Measurements from ENCODE around the gene ZZZ3.
"Not testable (repeated sequence)": the region's sequence is repeated elsewhere in the genome, so short reads cannot be mapped to it uniquely, and the experiment has no call there.

ZZZ3 gene

DNA sequence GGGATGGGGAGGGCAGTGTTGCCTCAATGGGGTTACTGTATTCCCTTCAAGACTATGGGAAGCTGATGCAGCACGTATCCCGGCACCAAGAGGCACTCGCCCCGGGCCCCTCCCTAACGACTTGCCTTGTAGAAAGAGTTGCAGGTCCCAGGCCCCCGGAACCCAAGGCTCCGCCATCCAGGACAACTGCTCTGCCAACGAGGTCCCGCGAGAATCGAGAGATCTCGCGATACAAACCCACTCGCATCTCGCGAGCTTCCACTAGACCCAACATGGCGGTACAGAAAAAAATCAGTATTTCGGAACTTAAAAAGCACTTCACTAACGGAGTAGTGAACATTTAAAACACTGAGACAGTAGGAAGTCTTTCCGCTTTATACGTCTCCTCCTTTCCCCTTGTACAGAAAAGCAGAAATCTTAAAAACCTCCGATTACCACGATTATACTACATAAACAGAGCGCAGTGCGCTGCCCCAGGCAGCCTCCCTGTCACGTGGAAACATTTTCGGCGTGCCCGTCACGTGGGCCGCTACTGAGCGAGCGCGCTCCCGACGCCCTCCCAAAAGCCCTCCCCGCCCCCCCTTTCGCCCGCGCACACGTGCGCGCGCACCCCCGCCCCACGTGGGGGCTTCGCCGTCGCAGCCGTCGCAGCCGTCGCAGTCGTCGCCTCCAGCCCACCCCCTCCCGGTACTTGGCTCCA is at the start of gene ZZZ3:
Gene ZZZ3 (minus strand): TSS at position 199 of the 700 bp plus-strand sequence. CDS start 49,304 bp downstream, outside the sequence.
- DNase-seq (ENCODE audit: low read depth): peak; percentile 72

GRCh38 chr1:77732090-77732489 is 49.6 kb upstream of the ZZZ3 start:
- no peak for DNase-seq (ENCODE audit: low read depth)

- DNase-seq (ENCODE audit: low read depth): no peak
These were observed 43.2 kb upstream of the ZZZ3 start for GRCh38 chr1:77725706-77726105.

- no peak for DNase-seq (ENCODE audit: low read depth)
These were observed 35.7 kb upstream of the ZZZ3 start for GRCh38 chr1:77718181-77718580.

DNA sequence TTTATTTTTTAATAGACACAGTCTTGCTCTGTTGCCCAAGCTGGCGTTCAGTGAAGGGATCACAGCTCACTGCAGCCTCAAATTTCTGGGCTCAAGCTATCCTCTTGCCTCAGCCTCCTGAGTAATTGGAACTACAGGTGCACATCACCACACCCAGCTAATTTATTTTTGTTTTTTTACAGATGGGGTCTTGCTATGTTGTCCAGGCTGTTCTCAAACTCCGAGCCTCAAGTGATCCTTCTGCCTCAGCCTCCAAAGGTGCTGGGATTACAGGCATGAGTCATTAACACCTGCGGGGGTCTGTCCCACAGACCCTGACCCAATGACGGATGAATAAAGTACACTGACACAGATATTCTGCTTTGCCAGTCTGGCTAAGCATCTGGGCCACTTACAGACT is 33.6 kb upstream of the ZZZ3 start:
- no peak for DNase-seq (ENCODE audit: low read depth)

GRCh38 chr1:77709727-77710126 is 27.3 kb upstream of the ZZZ3 start:
- DNase-seq (ENCODE audit: low read depth): no peak

- no peak for DNase-seq (ENCODE audit: low read depth)
These were observed 23.9 kb upstream of the ZZZ3 start for GRCh38 chr1:77706321-77706720.

- no peak for DNase-seq (ENCODE audit: low read depth)
These were observed 22.3 kb upstream of the ZZZ3 start for GRCh38 chr1:77704736-77705135.

GRCh38 chr1:77699673-77700072 is 17.2 kb upstream of the ZZZ3 start:
- not testable (repeated sequence) for DNase-seq (ENCODE audit: low read depth)

DNA sequence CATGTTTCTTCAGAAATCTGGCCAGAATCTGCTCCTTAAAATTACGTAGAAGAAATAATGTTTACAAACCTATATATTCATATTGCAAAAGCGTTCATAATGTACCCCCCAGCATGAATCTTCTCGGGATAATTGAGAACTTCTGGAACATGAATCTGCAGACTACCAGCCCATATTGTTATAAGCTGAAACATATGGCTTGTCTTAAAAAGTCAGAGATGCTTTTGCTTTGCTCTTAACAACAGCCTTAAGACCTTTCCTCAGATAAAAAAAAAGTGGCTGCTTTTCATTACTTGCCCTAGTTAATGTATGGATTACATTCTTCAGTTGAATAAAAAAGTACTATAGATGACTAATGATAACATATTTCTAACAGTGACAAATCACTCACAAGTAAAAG is 15.0 kb upstream of the ZZZ3 start:
- DNase-seq (ENCODE audit: low read depth): no peak

- no peak for DNase-seq (ENCODE audit: low read depth)
These were observed 6.5 kb upstream of the ZZZ3 start for GRCh38 chr1:77688939-77689338.

DNA sequence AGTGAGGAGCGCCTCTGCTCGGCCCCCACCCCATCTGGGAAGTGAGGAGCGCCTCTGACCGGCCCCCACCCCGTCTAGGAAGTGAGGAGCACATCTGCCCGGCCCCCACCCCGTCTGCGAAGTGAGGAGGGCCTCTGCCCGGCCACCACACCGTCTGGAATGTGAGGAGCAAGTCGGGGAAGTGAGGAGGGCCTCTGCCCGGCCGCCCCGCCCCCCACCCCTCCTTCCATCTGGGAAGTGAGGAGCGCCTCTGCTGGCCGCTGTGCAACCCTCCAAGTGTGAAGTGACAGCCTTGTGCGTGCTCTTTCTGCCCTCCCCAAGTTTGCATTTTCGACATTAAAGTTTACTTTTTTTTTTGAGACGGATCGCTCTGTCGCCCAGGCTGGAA is 5.1 kb upstream of the ZZZ3 start:
- no peak for DNase-seq (ENCODE audit: low read depth)

GRCh38 chr1:77686796-77687518 is 4.5 kb upstream of the ZZZ3 start:
- DNase-seq (ENCODE audit: low read depth): no peak

DNA sequence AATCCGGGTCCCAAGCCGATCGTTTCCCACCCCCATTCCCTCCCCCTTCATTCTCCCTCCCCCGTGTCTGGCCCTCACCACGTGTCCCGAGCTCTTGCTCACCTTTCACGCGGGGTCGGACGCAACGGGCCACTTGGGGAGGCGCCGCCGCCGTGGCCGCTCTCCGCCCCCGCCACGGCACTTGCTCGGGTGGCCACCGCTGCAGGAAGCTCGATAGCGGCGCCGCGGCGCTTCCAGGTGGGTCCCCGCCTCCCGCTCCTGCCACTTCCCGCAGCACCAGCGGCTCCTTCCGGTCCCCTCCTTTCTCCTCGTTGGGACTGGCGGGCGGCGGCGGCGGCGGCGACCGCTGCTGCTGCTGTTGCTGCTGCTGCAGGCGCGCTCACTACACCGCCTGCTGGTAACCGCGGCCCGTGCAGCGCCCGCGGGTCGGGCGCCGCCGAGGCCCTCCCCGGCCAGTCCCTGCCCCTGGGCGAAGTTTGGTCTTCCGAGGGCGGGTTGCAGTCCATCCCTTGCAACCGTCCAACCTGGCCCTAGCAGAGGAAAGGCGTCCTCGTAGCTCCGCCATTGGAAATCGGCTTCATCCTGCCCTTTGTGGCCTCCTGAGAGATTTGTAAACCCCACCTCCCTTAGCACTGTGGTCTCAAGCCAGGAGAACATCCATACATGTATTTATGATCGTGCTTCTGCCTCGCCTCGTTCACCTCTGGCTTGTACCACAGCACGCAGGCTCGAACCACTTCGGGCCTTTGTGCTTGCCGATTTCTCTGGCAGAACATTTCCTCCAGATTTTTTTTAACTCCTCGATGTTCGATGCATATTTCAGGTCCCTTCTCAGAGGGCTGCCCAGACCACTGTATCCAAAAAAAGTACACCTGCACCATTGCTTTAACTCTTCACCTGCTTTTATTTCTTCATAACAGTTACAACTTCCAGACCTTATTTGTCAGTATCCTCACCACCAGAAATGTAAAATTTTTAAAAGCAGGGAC is 996 bp upstream of the ZZZ3 start:
- peak; percentile 36 for DNase-seq (ENCODE audit: low read depth)

- DNase-seq (ENCODE audit: low read depth): no peak
These were observed 2.3 kb downstream of the ZZZ3 start for GRCh38 chr1:77680173-77680572.

DNA sequence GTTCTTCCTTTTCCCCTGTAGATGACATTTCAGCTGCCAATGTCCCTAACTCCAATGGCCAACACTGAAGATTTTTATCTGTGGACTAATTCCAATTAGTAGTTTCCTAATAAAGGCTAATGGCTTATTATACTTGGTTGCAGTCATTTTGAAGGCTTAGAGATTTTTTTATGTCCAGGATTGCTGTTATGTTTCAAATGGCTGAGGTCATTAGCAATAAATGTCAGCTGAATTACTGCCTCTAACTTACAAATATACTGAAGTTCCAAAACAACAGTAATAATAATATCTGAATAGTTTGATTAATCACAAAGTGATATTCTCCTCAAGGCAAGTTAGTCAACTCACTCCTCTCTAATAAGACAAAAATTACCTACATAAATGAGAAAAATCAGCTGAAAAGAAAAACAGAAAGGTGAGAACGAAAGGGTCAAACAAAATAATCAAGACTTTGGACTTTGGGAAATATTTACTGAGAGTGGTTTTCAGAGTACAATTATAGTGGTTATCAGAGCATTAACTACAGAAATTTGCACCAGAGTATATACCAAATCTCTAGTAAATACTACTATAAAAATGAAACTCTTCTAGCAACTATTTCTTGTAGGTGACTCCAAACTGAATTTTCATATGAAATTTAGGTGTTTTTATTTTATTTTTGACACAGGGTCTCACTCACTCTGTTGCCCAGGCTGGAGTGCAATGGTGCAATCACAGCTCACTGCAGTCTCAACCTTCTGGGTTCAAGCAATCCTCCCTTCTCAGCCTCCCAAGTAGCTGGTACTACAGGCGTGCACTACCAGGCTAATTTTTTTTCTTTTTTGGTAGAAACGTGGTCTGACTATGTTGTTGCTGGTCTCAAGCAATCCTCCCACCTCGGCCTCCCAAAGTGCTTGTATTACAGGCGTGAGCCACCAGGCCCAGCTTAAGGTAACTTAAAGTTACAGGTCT is 3.5 kb downstream of the ZZZ3 start:
- no peak for DNase-seq (ENCODE audit: low read depth)

DNA sequence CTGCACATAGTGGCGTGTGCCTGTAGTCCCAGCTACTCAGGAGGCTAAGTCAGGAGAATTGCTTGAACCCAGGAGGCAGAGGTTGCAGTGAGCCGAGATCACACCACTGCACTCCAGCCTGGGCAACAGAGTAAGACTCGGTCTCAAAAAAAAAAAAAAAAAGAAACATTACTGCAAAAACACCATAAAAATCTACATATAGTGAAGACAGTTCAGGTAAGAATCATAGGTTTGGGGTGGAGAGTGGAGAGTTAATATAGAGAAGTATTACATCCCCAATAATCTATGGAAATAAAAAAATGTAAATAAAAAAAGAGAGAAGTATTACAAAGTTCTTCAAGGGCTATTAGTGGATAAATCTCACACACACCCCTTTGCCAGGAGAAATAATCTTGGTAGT is 7.7 kb downstream of the ZZZ3 start:
- DNase-seq (ENCODE audit: low read depth): not testable (repeated sequence)

DNA sequence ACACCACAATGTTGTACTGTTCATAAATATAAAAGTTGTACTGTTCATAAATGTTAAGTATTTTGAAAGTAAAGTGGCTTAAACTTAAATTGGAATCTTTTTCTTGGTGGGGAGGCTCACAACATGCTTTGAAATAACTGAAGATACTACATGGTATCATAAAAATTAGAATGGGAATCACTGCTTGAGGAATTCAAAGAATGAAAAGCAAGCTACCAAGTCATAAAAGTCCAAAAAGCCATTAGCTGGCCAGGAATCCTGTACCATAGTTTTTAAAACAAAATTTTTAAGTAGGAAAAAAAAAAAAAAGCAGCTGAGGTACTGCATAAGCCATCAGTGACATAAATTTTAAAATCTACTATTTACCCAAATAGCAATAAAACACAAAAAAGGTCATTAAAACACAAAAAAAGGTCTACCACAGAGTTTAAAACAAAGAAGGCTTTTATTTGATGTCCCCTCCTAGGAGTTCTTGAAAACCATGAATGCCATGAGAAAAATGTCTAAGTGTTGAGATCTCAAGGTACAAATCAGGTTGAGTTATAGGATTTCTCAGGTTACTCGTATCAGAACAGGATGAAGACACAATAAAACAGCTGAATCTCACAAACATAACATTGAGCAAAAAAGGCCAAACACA is 8.6 kb downstream of the ZZZ3 start:
- DNase-seq (ENCODE audit: low read depth): peak; percentile 45

GRCh38 chr1:77673030-77673429 is 9.4 kb downstream of the ZZZ3 start:
- no peak for DNase-seq (ENCODE audit: low read depth)

DNA sequence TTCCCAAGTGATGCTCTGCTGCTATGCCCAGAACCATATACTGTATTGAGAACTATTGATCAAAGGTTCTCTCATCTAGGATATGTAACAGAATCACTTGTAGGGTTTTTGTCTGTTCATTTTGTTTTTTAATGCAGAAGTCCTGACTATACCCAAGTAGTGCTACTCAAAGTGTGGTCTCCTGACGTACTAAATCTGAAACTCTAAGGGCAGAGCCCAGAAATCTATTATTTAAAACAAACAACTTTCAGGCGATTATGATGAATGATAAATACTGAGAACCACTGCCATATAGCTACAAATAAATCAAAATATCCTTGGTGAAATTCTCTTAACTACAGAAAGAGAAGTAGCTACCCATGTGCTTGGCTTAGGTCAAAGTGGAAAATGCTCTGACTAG is 10.1 kb downstream of the ZZZ3 start:
- no peak for DNase-seq (ENCODE audit: low read depth)

DNA sequence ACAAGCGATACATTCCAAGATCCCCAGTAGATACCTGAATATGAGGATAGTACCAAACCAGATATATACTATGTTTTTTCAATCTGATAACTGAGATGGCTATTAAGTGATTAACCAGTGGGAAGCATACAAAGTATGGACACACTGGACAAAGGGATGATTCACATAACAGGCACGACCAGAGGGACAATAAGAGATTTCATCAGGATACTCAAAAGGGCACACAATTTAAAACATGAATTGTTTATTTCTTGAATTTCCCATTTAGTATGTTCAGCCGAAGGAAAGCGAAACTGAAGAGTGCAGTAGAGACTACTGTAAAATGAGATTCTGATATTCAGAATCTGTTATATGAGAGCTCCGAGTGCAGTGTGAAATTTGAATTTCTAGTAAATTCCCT is 10.6 kb downstream of the ZZZ3 start:
- DNase-seq (ENCODE audit: low read depth): no peak

All from GM04503 (cell line).